Sigmoid colon (tissue), 7 donors: ENCODE data around the gene LPP. TPM values are rescaled to one million over a fixed set of nuclear protein-coding genes. Genes with fewer than 3 reads are reported as not detected.

Source experiments
- DNase-seq: peaks from one replicate; pipeline ENCODE4 v3.0.0-alpha.2; 2019
- H3K27ac ChIP-seq, 4 donors: fragments of 200-600 bp; sonication (generic); one replicate each; pipeline ENCODE4 v1.5.1; 2016 to 2019; ENCODE audit warnings: mild to moderate bottlenecking in 1 of 4
- H3K27me3 ChIP-seq, 3 donors: fragments of 200-600 bp; sonication (generic); one replicate each; pipeline ENCODE4 v1.5.1; 2019; ENCODE audit warnings: mild to moderate bottlenecking in 1 of 3
- H3K36me3 ChIP-seq, 4 donors: fragments of 200-600 bp; sonication (generic); one replicate each; pipeline ENCODE4 v1.5.1; 2016 to 2019
- H3K4me1 ChIP-seq, 4 donors: fragments of 200-600 bp; sonication (generic); one replicate each; pipeline ENCODE4 v1.5.1; 2017 to 2019
- H3K4me3 ChIP-seq, 4 donors: fragments of 200-600 bp; sonication (generic); one replicate each; pipeline ENCODE4 v1.5.1; 2017 to 2019; ENCODE audit warnings: mild to moderate bottlenecking in 2 of 4, moderate library complexity in 1 of 4
- H3K9me3 ChIP-seq, 4 donors: fragments of 200-600 bp in 3 of 4; sonication (generic) in 3 of 4; one replicate each; pipeline versions ENCODE4 v1.5.1 to v1.6.1; 2013 to 2019
- EP300 ChIP-seq, 4 donors: sonication (generic); formaldehyde crosslinking; IDR thresholded peaks; one replicate each; pipeline ENCODE4 v1.6.1; 2017; ENCODE audit warnings: antibody characterized with exemption in 4 of 4
- POLR2A ChIP-seq, 2 donors: fragments of 450-650 bp; IDR thresholded peaks; one replicate each; pipeline ENCODE4 v1.6.1; 2016; ENCODE audit warnings: antibody characterized with exemption in 2 of 2, mild to moderate bottlenecking in 2 of 2, moderate library complexity in 2 of 2
- POLR2AphosphoS5 ChIP-seq, 4 donors: sonication (generic); formaldehyde crosslinking; IDR thresholded peaks; one replicate each; pipeline ENCODE4 v1.6.1; 2017; ENCODE audit warnings: antibody characterized with exemption in 4 of 4
- WGBS, 2 donors: extraction: QIAGEN DNeasy Blood & Tissue Kit; methylation state at CpG; one replicate each; pipeline ENCODE4 v1.1.7; 2013; 5-methylcytosine and 5-hydroxymethylcytosine counted together
- intact Hi-C: fragments of 100-400 bp; cut with DNase I; formaldehyde crosslinking; loops from one replicate; pipeline ENCODE4 v1.15.1; 2023
- polyA plus RNA-seq, 3 donors: library from polyadenylated mRNA; stranded (reverse); fragments of 200-250 nt; gene quantifications; one replicate each; pipeline ENCODE4 v1.2.3, GENCODE V29; 2013
- total RNA-seq, 4 donors: library from RNA; depleted of rRNA; stranded (reverse); fragments of >200 nt; gene quantifications; one replicate each; pipeline ENCODE4 v1.1.0, GENCODE V29; 2016
- TF ChIP-seq, protein P1 (sequence below), 4 experiments: fragments of 450-650 bp in 3 of 4; fragments of 200-600 bp in 1 of 4; IDR thresholded peaks; one replicate each; pipeline ENCODE4 v1.5.1; 2016 to 2019; ENCODE audit warnings: antibody characterized with exemption in 4 of 4, mild to moderate bottlenecking in 3 of 4, moderate library complexity in 2 of 4
- donor health status: healthy with polysubstance abuse.
- donor health status: Bipolar disorder and iron deficiency.
- donor health status: healthy.

Gene LPP
- total and polyA plus RNA-seq, 7 donors: 5.3 to 1,773 (median 824) TPM

DNA sequence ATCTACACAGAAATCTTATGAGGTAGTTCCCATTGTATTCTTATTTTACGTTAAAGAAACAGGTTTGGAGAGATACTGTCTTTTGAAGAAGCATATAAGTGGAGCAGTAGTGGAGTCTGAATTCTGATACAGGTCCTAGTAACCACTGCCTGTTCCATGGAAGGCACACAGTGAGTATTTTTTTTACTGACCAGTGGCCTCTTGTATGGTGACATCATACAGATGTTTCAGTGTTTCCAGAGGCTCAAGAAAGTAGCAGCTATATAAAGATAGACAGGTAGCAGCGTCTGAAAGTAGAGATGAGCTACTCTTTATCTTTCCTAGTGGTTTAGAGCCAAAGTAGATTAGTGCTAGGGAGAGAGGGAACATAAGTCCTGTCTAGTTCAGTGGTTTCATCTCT, 173.5 kb downstream of the LPP start:
- Histone ChIP-seq H3K9me3 (no peaks in the 10 kb centered on the region), H3K36me3 (no peaks in the 10 kb centered on the region), H3K27ac (peak overlapping the region; percentile 59 to 81 (median 68)), H3K4me3 (no peak overlapping the region), H3K27me3 (no peaks in the 10 kb centered on the region), H3K4me1 (peaks cover 0 to 86% (median 51%) of the 10 kb centered on the region in 4 donors)
- TF ChIP-seq POLR2A (IDR thresholded peaks at IDR 0.05) (no peak), EP300 (IDR thresholded peaks at IDR 0.05) (no peak), POLR2AphosphoS5 (IDR thresholded peaks at IDR 0.05) (no peak)
- TF ChIP-seq, protein P1, sequence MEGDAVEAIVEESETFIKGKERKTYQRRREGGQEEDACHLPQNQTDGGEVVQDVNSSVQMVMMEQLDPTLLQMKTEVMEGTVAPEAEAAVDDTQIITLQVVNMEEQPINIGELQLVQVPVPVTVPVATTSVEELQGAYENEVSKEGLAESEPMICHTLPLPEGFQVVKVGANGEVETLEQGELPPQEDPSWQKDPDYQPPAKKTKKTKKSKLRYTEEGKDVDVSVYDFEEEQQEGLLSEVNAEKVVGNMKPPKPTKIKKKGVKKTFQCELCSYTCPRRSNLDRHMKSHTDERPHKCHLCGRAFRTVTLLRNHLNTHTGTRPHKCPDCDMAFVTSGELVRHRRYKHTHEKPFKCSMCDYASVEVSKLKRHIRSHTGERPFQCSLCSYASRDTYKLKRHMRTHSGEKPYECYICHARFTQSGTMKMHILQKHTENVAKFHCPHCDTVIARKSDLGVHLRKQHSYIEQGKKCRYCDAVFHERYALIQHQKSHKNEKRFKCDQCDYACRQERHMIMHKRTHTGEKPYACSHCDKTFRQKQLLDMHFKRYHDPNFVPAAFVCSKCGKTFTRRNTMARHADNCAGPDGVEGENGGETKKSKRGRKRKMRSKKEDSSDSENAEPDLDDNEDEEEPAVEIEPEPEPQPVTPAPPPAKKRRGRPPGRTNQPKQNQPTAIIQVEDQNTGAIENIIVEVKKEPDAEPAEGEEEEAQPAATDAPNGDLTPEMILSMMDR (IDR thresholded peaks at IDR 0.05): no peak
- DNase-seq: no peak
- intact Hi-C loops: loop anchor here (10.0 kb wide), 1 partner anchor 273 kb away; no protein-coding TSS in a partner anchor
- 88 to 97% methylated on average over 2 of the region's 2 CpGs for WGBS, 2 donors

DNA sequence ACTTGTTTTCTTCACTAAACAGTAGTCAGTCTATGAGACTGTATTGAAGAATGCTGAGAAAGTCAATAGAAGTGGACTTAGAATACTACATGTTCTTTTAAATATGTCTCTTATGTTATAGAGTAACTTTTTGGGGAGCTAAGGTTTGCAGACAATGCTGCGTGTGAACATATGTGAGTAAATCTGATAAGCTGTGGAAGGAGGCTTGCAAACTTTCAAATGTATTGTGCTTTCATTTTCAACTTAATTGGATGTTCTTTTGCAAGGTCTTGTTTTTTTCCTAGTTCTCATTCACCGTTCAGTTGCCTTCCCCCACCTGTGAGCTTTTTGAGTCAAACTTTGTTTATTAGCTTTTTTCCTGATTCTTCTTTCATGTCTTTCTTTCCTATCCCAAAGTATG, 176.2 kb downstream of the LPP start:
- Histone ChIP-seq H3K27ac (peak overlapping the region in 3 of 4 donors; percentile 23 to 81 (median 24)), H3K27me3 (no peaks in the 10 kb centered on the region), H3K4me3 (no peak overlapping the region), H3K9me3 (no peaks in the 10 kb centered on the region), H3K4me1 (peaks cover 0 to 78% (median 52%) of the 10 kb centered on the region in 4 donors), H3K36me3 (no peaks in the 10 kb centered on the region)
- no peak for DNase-seq
- intact Hi-C loops: no loop called here
- TF ChIP-seq POLR2AphosphoS5 (IDR thresholded peaks at IDR 0.05) (no peak), POLR2A (IDR thresholded peaks at IDR 0.05) (no peak), EP300 (IDR thresholded peaks at IDR 0.05) (no peak)
- TF ChIP-seq, protein P1 (IDR thresholded peaks at IDR 0.05): no peak
- WGBS, 2 donors: 69 to 87% methylated on average over 2 of the region's 2 CpGs

DNA sequence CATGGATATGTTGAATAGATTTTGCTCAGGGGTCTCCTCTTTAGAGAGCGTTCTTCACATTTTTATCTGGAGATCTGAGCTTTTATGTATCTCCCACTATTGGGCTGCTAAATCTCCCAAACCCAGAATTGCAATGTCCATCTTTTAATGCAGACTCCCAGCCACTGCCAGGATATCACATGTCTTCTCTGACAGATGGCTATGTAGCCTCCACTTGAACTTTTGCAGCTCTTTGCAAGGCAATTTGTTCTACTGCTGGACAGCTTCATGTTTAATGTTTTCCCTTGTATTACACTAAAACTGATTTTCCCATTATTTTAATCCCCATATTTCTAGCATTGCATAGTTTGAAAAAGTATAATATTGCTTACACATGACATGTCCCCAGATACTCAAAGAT, 177.2 kb downstream of the LPP start:
- H3K36me3 ChIP-seq: no peaks in the 10 kb centered on the region
- H3K4me3 ChIP-seq: no peak overlapping the region
- no peaks in the 10 kb centered on the region for H3K27me3 ChIP-seq
- 100% methylated on average over 1 of the region's 1 CpG for WGBS, 2 donors
- no peak for DNase-seq
- peak overlapping the region in 3 of 4 donors; percentile 4 to 81 (median 23) for H3K27ac ChIP-seq
- no peak for TF ChIP-seq POLR2A (IDR thresholded peaks at IDR 0.05)
- TF ChIP-seq EP300 (IDR thresholded peaks at IDR 0.05): no peak
- TF ChIP-seq, protein P1 (IDR thresholded peaks at IDR 0.05): no peak
- no peak for TF ChIP-seq POLR2AphosphoS5 (IDR thresholded peaks at IDR 0.05)
- no peaks in the 10 kb centered on the region for H3K9me3 ChIP-seq
- peaks cover 0 to 74% (median 55%) of the 10 kb centered on the region in 4 donors for H3K4me1 ChIP-seq
- intact Hi-C loops: no loop called here

DNA sequence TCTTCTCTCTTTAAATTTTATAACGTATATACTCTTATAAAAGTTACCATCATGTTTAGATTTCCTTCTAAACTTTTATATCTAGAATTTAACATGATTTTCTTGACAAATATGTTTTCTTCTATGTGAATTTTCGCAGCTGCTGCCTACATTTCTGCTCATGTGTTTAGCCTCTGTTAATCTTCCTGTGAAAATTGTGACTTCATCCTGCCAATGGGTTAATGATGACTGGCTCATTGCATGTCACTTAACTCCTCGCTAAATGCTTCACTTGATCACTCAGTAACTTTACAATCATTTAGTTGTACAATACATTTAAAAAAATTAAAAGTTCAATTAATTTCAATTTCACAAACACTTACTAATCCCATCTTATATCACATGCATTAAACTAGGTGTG, 178.1 kb downstream of the LPP start:
- 93 to 98% methylated on average over 3 of the region's 3 CpGs for WGBS, 2 donors
- Histone ChIP-seq H3K4me1 (peaks cover 0 to 74% (median 58%) of the 10 kb centered on the region in 4 donors), H3K27me3 (no peaks in the 10 kb centered on the region), H3K9me3 (no peaks in the 10 kb centered on the region), H3K36me3 (no peaks in the 10 kb centered on the region), H3K27ac (no peak overlapping the region), H3K4me3 (no peak overlapping the region)
- TF ChIP-seq POLR2AphosphoS5 (IDR thresholded peaks at IDR 0.05) (no peak), POLR2A (IDR thresholded peaks at IDR 0.05) (no peak), EP300 (IDR thresholded peaks at IDR 0.05) (no peak)
- TF ChIP-seq, protein P1 (IDR thresholded peaks at IDR 0.05): no peak
- DNase-seq: no peak
- intact Hi-C loops: no loop called here

DNA sequence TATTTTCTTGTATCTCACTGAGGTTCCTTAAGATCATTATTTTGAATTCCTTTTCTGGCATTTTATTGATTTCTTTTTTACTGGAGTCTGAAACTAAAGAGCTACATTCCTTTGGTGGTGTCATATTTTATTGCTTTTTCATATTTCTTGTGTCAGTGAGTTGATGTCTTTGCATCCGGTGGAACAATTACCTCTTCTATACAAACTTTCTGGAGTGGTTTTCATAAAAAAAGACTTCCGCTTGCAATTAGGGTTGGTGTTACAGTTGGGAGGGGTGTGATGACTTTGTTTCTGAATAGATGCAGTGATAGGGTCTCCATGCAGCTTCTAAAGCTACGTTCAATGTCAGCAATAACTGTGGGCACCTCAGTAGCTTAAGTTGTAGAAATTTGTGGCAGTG, 181.7 kb downstream of the LPP start:
- intact Hi-C loops: no loop called here
- Histone ChIP-seq H3K36me3 (no peaks in the 10 kb centered on the region), H3K27me3 (no peaks in the 10 kb centered on the region), H3K27ac (peak overlapping the region in 1 of 4 donors; percentile 55), H3K4me3 (no peak overlapping the region), H3K4me1 (peaks cover 0 to 78% (median 73%) of the 10 kb centered on the region in 4 donors), H3K9me3 (no peaks in the 10 kb centered on the region)
- no peak for DNase-seq
- TF ChIP-seq POLR2AphosphoS5 (IDR thresholded peaks at IDR 0.05): no peak
- no peak for TF ChIP-seq EP300 (IDR thresholded peaks at IDR 0.05)
- no peak for TF ChIP-seq POLR2A (IDR thresholded peaks at IDR 0.05)
- TF ChIP-seq, protein P1 (IDR thresholded peaks at IDR 0.05): no peak
- 94 to 97% methylated on average over 3 of the region's 3 CpGs for WGBS, 2 donors
